Measurements from ENCODE around the gene STXBP6. TPM values are rescaled to one million over a fixed set of nuclear protein-coding genes. Genes with fewer than 3 reads are reported as not detected.

The STXBP6 gene
- total and polyA plus RNA-seq, 9 donors: 17.5 to 33.5 (median 25.6) TPM

DNA sequence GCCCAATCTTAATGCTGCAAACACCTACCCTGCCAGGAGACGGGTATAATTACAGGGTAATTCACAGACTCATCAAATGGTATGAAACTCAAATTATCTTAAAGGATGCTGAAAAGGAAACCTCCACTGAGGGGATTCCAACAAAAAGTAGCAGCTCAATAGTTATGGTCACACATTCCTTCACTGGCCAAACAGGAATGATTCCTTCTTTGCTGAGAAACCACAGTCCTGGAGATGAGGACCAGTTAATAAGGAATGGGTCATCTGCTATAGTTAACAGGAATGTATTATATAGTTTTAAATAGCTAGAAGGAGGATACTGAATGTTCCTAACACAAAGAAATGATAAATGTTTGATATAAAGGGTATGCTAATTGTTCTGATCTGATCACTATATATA lies 136.9 kb downstream of the STXBP6 start:
- H3K27me3 ChIP-seq (ENCODE audit: control insufficient read depth, insufficient read depth, low read length): no peaks in the 10 kb centered on the region
- no peak for DNase-seq
- no CpG with 5 or more reads among the region's 1 CpG for WGBS (ENCODE audit: insufficient coverage)
- peaks cover 5% of the 10 kb centered on the region for H3K4me1 ChIP-seq (ENCODE audit: control insufficient read depth, insufficient read depth, low read length)
- H3K9me3 ChIP-seq (replicated peaks; ENCODE audit: control insufficient read depth, low read depth, low read length): no peaks in the 10 kb centered on the region
- no peak overlapping the region for H3K4me3 ChIP-seq (ENCODE audit: low read length)
- no peak overlapping the region for H3K27ac ChIP-seq (ENCODE audit: low read length)
- no peaks in the 10 kb centered on the region for H3K36me3 ChIP-seq (ENCODE audit: control insufficient read depth, insufficient read depth, low read length)

DNA sequence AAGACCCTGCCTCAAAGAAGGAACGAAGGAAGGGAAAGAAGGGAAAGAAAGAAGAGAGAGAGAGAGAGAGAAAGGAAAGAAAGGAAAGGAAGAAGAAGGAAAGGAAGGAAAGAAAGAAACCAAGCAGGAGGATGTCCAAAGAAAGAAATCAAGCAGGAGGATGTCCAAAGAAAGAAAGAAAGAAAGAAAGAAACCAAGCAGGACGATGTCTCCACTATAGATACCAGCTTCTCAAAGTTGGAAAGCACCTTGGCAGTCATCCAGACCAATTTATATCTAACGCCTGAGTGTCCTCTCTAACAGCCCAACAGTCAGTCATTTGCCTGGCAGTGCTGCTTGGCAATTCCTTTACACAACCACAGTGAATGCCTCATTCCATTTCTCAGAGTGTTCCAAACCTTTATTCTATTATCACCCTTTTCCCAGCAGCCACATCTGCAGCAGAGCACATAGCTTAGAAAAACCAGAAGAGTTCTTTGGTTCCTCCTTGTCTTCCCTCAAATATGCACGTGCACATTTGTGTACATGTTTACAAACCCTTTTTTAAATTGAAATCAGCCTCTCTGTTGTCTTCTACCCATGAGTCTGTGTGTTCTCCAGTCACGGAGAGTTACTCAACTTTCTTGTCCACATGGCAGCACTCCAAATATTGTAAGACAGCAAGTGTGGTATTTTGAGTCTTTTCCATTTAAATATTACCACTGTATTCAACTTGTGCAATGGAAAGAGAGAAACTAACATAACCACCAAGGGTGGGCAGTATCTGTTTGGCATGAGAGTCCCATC lies 138.4 kb downstream of the STXBP6 start:
- DNase-seq: peak; percentile 73

GRCh38 chr14:24910408-24910986 lies 139.4 kb downstream of the STXBP6 start:
- no CpG with 5 or more reads among the region's 3 CpGs for WGBS (ENCODE audit: insufficient coverage)
- DNase-seq: no peak
- Histone ChIP-seq H3K4me1 (ENCODE audit: control insufficient read depth, insufficient read depth, low read length) (peaks cover 5% of the 10 kb centered on the region), H3K4me3 (ENCODE audit: low read length) (no peak overlapping the region), H3K27ac (ENCODE audit: low read length) (no peak overlapping the region), H3K36me3 (ENCODE audit: control insufficient read depth, insufficient read depth, low read length) (no peaks in the 10 kb centered on the region), H3K27me3 (ENCODE audit: control insufficient read depth, insufficient read depth, low read length) (no peaks in the 10 kb centered on the region), H3K9me3 (replicated peaks; ENCODE audit: control insufficient read depth, low read depth, low read length) (no peaks in the 10 kb centered on the region)

More for the DNA sequence above, 138.4 kb downstream of the STXBP6 start:
- no peak overlapping the region for H3K4me3 ChIP-seq (ENCODE audit: low read length)
- H3K4me1 ChIP-seq (ENCODE audit: control insufficient read depth, insufficient read depth, low read length): peaks cover 5% of the 10 kb centered on the region
- no peaks in the 10 kb centered on the region for H3K27me3 ChIP-seq (ENCODE audit: control insufficient read depth, insufficient read depth, low read length)
- H3K9me3 ChIP-seq (replicated peaks; ENCODE audit: control insufficient read depth, low read depth, low read length): no peaks in the 10 kb centered on the region
- 54% methylated on average over 4 of the region's 5 CpGs for WGBS (ENCODE audit: insufficient coverage)
- no peak overlapping the region for H3K27ac ChIP-seq (ENCODE audit: low read length)
- H3K36me3 ChIP-seq (ENCODE audit: control insufficient read depth, insufficient read depth, low read length): no peaks in the 10 kb centered on the region

DNA sequence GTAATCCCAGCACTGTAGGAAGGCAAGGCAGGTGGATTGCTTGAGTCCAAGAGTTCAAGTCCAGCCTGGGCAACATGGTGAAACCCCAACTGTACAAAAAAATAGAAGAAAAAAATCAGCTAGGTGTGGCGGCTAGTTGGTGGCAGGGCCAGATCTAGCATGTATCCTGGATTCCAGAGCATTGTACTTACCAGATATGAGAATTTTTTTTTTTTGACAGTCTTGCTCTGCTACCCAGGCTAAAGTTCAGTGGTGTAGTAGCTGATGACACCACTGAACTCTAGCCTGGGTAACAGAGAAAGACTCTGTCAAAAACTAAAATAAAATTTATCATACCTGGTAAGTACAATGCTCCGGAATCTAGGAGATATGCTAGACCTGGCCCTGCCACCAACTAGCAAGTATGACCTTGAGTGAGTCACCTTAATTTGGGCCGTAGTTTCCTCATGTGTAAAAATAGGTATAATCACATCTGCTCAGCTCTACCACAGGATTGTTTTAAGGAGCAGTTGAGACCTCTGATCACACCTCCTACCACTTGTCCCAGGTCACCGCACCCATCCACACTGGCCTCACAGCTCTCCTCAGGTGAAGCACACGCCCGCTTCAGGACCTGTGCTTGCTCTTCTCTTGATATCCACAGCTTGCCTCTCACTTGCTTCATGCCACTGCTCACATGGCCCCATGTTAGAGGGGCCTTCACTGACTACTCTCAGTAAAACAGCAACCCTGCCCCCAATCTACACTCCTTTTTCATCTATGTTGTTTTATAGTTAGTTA lies 140.2 kb downstream of the STXBP6 start:
- DNase-seq: no peak
- Histone ChIP-seq H3K36me3 (ENCODE audit: control insufficient read depth, insufficient read depth, low read length) (no peaks in the 10 kb centered on the region), H3K27me3 (ENCODE audit: control insufficient read depth, insufficient read depth, low read length) (no peaks in the 10 kb centered on the region), H3K4me1 (ENCODE audit: control insufficient read depth, insufficient read depth, low read length) (peaks cover 5% of the 10 kb centered on the region), H3K27ac (ENCODE audit: low read length) (no peak overlapping the region), H3K4me3 (ENCODE audit: low read length) (no peak overlapping the region), H3K9me3 (replicated peaks; ENCODE audit: control insufficient read depth, low read depth, low read length) (no peaks in the 10 kb centered on the region)
- WGBS (ENCODE audit: insufficient coverage): 100% methylated on average over 1 of the region's 6 CpGs

GRCh38 chr14:24908592-24909236 lies 141.2 kb downstream of the STXBP6 start:
- H3K9me3 ChIP-seq (replicated peaks; ENCODE audit: control insufficient read depth, low read depth, low read length): no peaks in the 10 kb centered on the region
- peaks cover 5% of the 10 kb centered on the region for H3K4me1 ChIP-seq (ENCODE audit: control insufficient read depth, insufficient read depth, low read length)
- no peaks in the 10 kb centered on the region for H3K27me3 ChIP-seq (ENCODE audit: control insufficient read depth, insufficient read depth, low read length)
- no peak overlapping the region for H3K27ac ChIP-seq (ENCODE audit: low read length)
- peak; percentile 78 for DNase-seq
- 74% methylated on average over 3 of the region's 4 CpGs for WGBS (ENCODE audit: insufficient coverage)
- H3K4me3 ChIP-seq (ENCODE audit: low read length): no peak overlapping the region
- no peaks in the 10 kb centered on the region for H3K36me3 ChIP-seq (ENCODE audit: control insufficient read depth, insufficient read depth, low read length)

DNA sequence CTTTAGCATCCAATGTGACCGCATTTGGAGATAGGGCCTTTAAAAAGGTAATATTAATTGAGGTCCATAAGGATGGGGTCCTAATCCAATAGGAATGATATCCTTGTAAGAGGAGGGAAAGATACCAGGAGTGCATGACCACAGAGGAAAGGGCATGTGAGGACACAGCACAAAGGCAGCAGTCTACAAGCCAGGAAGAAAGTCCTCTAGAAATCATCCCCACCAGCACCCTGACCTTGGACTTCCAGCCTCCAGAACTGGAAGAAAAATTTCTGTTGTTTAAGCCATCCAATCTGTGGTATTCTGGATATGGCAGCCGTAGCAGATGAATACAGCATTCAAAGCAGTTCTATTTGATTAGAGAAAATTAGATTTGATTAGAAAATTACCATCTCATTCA lies 145.4 kb downstream of the STXBP6 start:
- Histone ChIP-seq H3K9me3 (replicated peaks; ENCODE audit: control insufficient read depth, low read depth, low read length) (no peaks in the 10 kb centered on the region), H3K36me3 (ENCODE audit: control insufficient read depth, insufficient read depth, low read length) (no peaks in the 10 kb centered on the region), H3K4me3 (ENCODE audit: low read length) (no peak overlapping the region), H3K27ac (ENCODE audit: low read length) (no peak overlapping the region), H3K4me1 (ENCODE audit: control insufficient read depth, insufficient read depth, low read length) (no peaks in the 10 kb centered on the region), H3K27me3 (ENCODE audit: control insufficient read depth, insufficient read depth, low read length) (no peaks in the 10 kb centered on the region)
- no peak for DNase-seq
- WGBS (ENCODE audit: insufficient coverage): no CpG with 5 or more reads among the region's 2 CpGs

DNA sequence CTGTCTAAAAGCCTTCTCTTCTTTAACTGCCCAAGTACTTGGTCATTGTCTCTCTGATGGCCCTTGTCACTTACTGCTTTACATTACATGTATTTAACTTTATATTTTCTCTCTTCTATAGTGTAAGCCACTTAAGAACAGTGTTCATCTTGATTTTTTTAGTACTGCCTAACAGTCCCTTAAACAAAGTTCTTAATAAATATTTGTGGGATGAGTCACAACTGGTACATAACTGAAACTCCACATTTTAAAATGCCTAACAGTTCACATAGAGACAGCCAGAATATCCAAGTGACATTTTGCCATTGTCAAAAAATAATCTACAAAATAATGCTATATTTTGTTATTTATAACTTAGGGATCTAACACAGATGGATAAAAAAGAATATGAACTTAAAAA lies 146.6 kb downstream of the STXBP6 start:
- Histone ChIP-seq H3K9me3 (replicated peaks; ENCODE audit: control insufficient read depth, low read depth, low read length) (no peaks in the 10 kb centered on the region), H3K4me1 (ENCODE audit: control insufficient read depth, insufficient read depth, low read length) (no peaks in the 10 kb centered on the region), H3K4me3 (ENCODE audit: low read length) (no peak overlapping the region), H3K27ac (ENCODE audit: low read length) (no peak overlapping the region), H3K36me3 (ENCODE audit: control insufficient read depth, insufficient read depth, low read length) (no peaks in the 10 kb centered on the region), H3K27me3 (ENCODE audit: control insufficient read depth, insufficient read depth, low read length) (no peaks in the 10 kb centered on the region)
- DNase-seq: no peak

- peak; percentile 96 for DNase-seq
- no peak overlapping the region for H3K4me3 ChIP-seq (ENCODE audit: low read length)
These were observed 149.5 kb downstream of the STXBP6 start for GRCh38 chr14:24900269-24901100.

GRCh38 chr14:24897793-24898192 lies 152.2 kb downstream of the STXBP6 start:
- H3K36me3 ChIP-seq (ENCODE audit: control insufficient read depth, insufficient read depth, low read length): no peaks in the 10 kb centered on the region
- peaks cover under 1% of the 10 kb centered on the region for H3K4me1 ChIP-seq (ENCODE audit: control insufficient read depth, insufficient read depth, low read length)
- WGBS (ENCODE audit: insufficient coverage): 100% methylated on average over 1 of the region's 3 CpGs
- H3K27me3 ChIP-seq (ENCODE audit: control insufficient read depth, insufficient read depth, low read length): no peaks in the 10 kb centered on the region
- H3K4me3 ChIP-seq (ENCODE audit: low read length): no peak overlapping the region
- no peaks in the 10 kb centered on the region for H3K9me3 ChIP-seq (replicated peaks; ENCODE audit: control insufficient read depth, low read depth, low read length)
- H3K27ac ChIP-seq (ENCODE audit: low read length): no peak overlapping the region
- no peak for DNase-seq

More at GRCh38 chr14:24900269-24901100, 149.5 kb downstream of the STXBP6 start:
- H3K4me1 ChIP-seq (ENCODE audit: control insufficient read depth, insufficient read depth, low read length): no peaks in the 10 kb centered on the region
- H3K36me3 ChIP-seq (ENCODE audit: control insufficient read depth, insufficient read depth, low read length): no peaks in the 10 kb centered on the region
- H3K27ac ChIP-seq (ENCODE audit: low read length): peak overlapping the region; percentile 88
- H3K9me3 ChIP-seq (replicated peaks; ENCODE audit: control insufficient read depth, low read depth, low read length): no peaks in the 10 kb centered on the region
- 22% methylated on average over 1 of the region's 6 CpGs for WGBS (ENCODE audit: insufficient coverage)
- H3K27me3 ChIP-seq (ENCODE audit: control insufficient read depth, insufficient read depth, low read length): no peaks in the 10 kb centered on the region

All from muscle of leg (tissue), 11 donors.